Testis (tissue), 2 donors: ENCODE measurements around the gene HRH1.
"Not testable (repeated sequence)": the region's sequence is repeated elsewhere in the genome, so short reads cannot be mapped to it uniquely, and the experiment has no call there.

ENCODE experiments used
- CTCF ChIP-seq, 3 experiments: fragments of 450-650 bp in 2 of 3; fragments of 200-600 bp in 1 of 3; sonication (generic) in 1 of 3; IDR thresholded peaks; one replicate each; pipeline ENCODE4 v1.5.1; 2016 to 2019; ENCODE audit warnings: antibody characterized with exemption in 3 of 3, mild to moderate bottlenecking in 2 of 3, moderate library complexity in 1 of 3
- POLR2A ChIP-seq: fragments of 450-650 bp; IDR thresholded peaks from one replicate; pipeline ENCODE4 v1.6.1; 2017; ENCODE audit warnings: antibody characterized with exemption, mild to moderate bottlenecking, moderate library complexity

GRCh38 chr3:11205881-11206280 is 51.6 kb downstream of the HRH1 start:
- TF ChIP-seq CTCF (IDR thresholded peaks at IDR 0.05), result peak in 1 of 3 experiments; percentile 3
- not testable (repeated sequence) for TF ChIP-seq POLR2A
